Endothelial cell of umbilical vein (primary cell): Measurements from ENCODE around the gene SUCLG2.

ENCODE experiments used
- CTCF ChIP-seq, 2 donors: IDR thresholded peaks; 1 replicate in 1 of 2; 2 replicates in 1 of 2; pipeline ENCODE4 v1.5.1; 2011; ENCODE audit warnings: low read length in 2 of 2, mild to moderate bottlenecking in 2 of 2, moderate library complexity in 2 of 2, control low read depth in 1 of 2, inconsistent platforms in 1 of 2, low read depth in 1 of 2; ENCODE audit not compliant: insufficient read depth in 1 of 2; ENCODE audit errors: extremely low read depth in 1 of 2
- EZH2 ChIP-seq: IDR thresholded peaks from 2 replicates; pipeline ENCODE4 v1.6.1; 2012; ENCODE audit warnings: borderline replicate concordance, low read depth, mild to moderate bottlenecking, moderate library complexity, low read length, inconsistent platforms; ENCODE audit not compliant: severe bottlenecking
- FOS ChIP-seq: IDR thresholded peaks from 2 replicates; pipeline ENCODE4 v1.6.1; 2011; ENCODE audit warnings: mild to moderate bottlenecking, low read length, moderate library complexity, borderline replicate concordance; ENCODE audit not compliant: insufficient read depth
- GATA2 ChIP-seq: IDR thresholded peaks from 2 replicates; pipeline ENCODE4 v1.7.0; 2011; ENCODE audit warnings: low read depth, mild to moderate bottlenecking, moderate library complexity, mixed read lengths, low read length; ENCODE audit not compliant: insufficient read length, insufficient read depth
- JUN ChIP-seq: IDR thresholded peaks from 2 replicates; pipeline ENCODE4 v1.6.1; 2011; ENCODE audit warnings: borderline replicate concordance, low read depth; ENCODE audit not compliant: insufficient read length, insufficient read depth
- MAX ChIP-seq: IDR thresholded peaks from 2 replicates; pipeline ENCODE4 v1.6.1; 2011; ENCODE audit not compliant: insufficient read depth, insufficient read length
- MYC ChIP-seq: IDR thresholded peaks from one replicate; pipeline ENCODE4 v1.6.1; 2011; ENCODE audit warnings: mild to moderate bottlenecking, low read depth, low read length
- POLR2A ChIP-seq: IDR thresholded peaks from 2 replicates; pipeline ENCODE4 v1.6.1; 2012; ENCODE audit warnings: low read depth, mild to moderate bottlenecking, control low read depth, low read length
- POLR2AphosphoS5 ChIP-seq: IDR thresholded peaks from 2 replicates; pipeline ENCODE4 v1.6.1; 2012; ENCODE audit warnings: low read depth, mild to moderate bottlenecking, control low read depth, low read length, moderate library complexity; ENCODE audit not compliant: insufficient read depth

- no peak for TF ChIP-seq MAX
- TF ChIP-seq CTCF (IDR thresholded peaks at IDR 0.05; ENCODE audit: extremely low read depth in 1 of 2, insufficient read depth in 1 of 2, low read depth in 1 of 2, low read length in 2 of 2): no peak
- no peak for TF ChIP-seq POLR2A
- TF ChIP-seq EZH2: no peak
- no peak for TF ChIP-seq POLR2AphosphoS5
- TF ChIP-seq GATA2: no peak
- TF ChIP-seq FOS: no peak
- no peak for TF ChIP-seq MYC
- TF ChIP-seq JUN: no peak
Measured at GRCh38 chr3:67648229-67648628, 6.2 kb downstream of the SUCLG2 start.
